Cardiac fibroblast (primary cell): Measurements from ENCODE around the gene RGS16.

Experiments
- DNase-seq, 2 donors: peaks; one replicate each; pipeline versions ENCODE4 v3.0.0 to v3.0.0-alpha.2; 2010; ENCODE audit warnings: low read depth in 2 of 2
- H3K4me3 ChIP-seq, 2 donors: replicated peaks in 1 of 2; 1 replicate in 1 of 2; 2 replicates in 1 of 2; pipeline ENCODE4 v1.5.1; 2011; ENCODE audit warnings: low read depth in 2 of 2, low read length in 2 of 2, mild to moderate bottlenecking in 2 of 2, moderate library complexity in 1 of 2
- CTCF ChIP-seq: IDR thresholded peaks from one replicate; pipeline ENCODE4 v1.5.1; 2011; ENCODE audit warnings: low read depth, mild to moderate bottlenecking, low read length, inconsistent platforms

The RGS16 gene

GRCh38 chr1:182552527-182552926, 51.7 kb downstream of the RGS16 start:
- TF ChIP-seq CTCF, result no peak
- peak in 1 of 2 donors; percentile 38 for DNase-seq
- H3K4me3 ChIP-seq, result no peak overlapping the region

- DNase-seq, result no peak
- TF ChIP-seq CTCF, result no peak
- no peak overlapping the region for H3K4me3 ChIP-seq
Measured at GRCh38 chr1:182549811-182550210, 54.4 kb downstream of the RGS16 start.

GRCh38 chr1:182549346-182549745, 54.8 kb downstream of the RGS16 start:
- no peak for TF ChIP-seq CTCF
- DNase-seq, result no peak
- H3K4me3 ChIP-seq, result no peak overlapping the region
